SH-SY5Y (cell line): ENCODE measurements around the gene DCTD.

Experiments
- GATA2 ChIP-seq: IDR thresholded peaks from 2 replicates; pipeline ENCODE4 v1.6.1; 2011; ENCODE audit warnings: mild to moderate bottlenecking, low read depth, low read length
- GATA3 ChIP-seq: IDR thresholded peaks from 2 replicates; pipeline ENCODE4 v1.6.1; 2011; ENCODE audit warnings: low read depth, mild to moderate bottlenecking, low read length, moderate library complexity

Gene DCTD

GRCh38 chr4:182925855-182926254, 8.7 kb upstream of the DCTD start:
- TF ChIP-seq GATA2 (no peak), GATA3 (no peak)

- TF ChIP-seq GATA2: no peak
- no peak for TF ChIP-seq GATA3
These were observed 8.1 kb upstream of the DCTD start for GRCh38 chr4:182925298-182925757.

- TF ChIP-seq GATA3 (no peak), GATA2 (no peak)
These were observed 7.3 kb upstream of the DCTD start for GRCh38 chr4:182924497-182924896.

GRCh38 chr4:182923796-182924340, 6.7 kb upstream of the DCTD start:
- TF ChIP-seq GATA2 (no peak), GATA3 (no peak)

- TF ChIP-seq GATA2 (no peak), GATA3 (no peak)
These were observed 6.2 kb upstream of the DCTD start for GRCh38 chr4:182923366-182923765.

GRCh38 chr4:182922501-182923284, 5.5 kb upstream of the DCTD start:
- TF ChIP-seq GATA3: no peak
- no peak for TF ChIP-seq GATA2

GRCh38 chr4:182921608-182922007, 4.4 kb upstream of the DCTD start:
- TF ChIP-seq GATA3 (no peak), GATA2 (no peak)

- no peak for TF ChIP-seq GATA2
- TF ChIP-seq GATA3: no peak
These were observed 3.5 kb upstream of the DCTD start for GRCh38 chr4:182920676-182921075.

GRCh38 chr4:182918791-182919302, 1.7 kb upstream of the DCTD start:
- TF ChIP-seq GATA3 (no peak), GATA2 (no peak)

- TF ChIP-seq GATA3 (no peak), GATA2 (no peak)
These were observed 940 bp upstream of the DCTD start for GRCh38 chr4:182918044-182918607.

GRCh38 chr4:182916483-182917181, 554 bp downstream of the DCTD start:
- no peak for TF ChIP-seq GATA3
- no peak for TF ChIP-seq GATA2

GRCh38 chr4:182914357-182914756, 2.8 kb downstream of the DCTD start:
- TF ChIP-seq GATA3 (no peak), GATA2 (no peak)

GRCh38 chr4:182913621-182914020, 3.6 kb downstream of the DCTD start:
- no peak for TF ChIP-seq GATA2

- TF ChIP-seq GATA2 (no peak), GATA3 (no peak)
These were observed 4.2 kb downstream of the DCTD start for GRCh38 chr4:182913036-182913435.

- no peak for TF ChIP-seq GATA2
- no peak for TF ChIP-seq GATA3
These were observed 9.1 kb downstream of the DCTD start for GRCh38 chr4:182908124-182908523.
